NCI-H524 (cell line): ENCODE measurements around the gene DMD.
"Not testable (repeated sequence)": the region's sequence is repeated elsewhere in the genome, so short reads cannot be mapped to it uniquely, and the experiment has no call there.

ENCODE experiments used
- DNase-seq, 2 experiments: peaks; one replicate each; lab custom pipeline; 2025; lab: John Stamatoyannopoulos, UW

Gene DMD

DNA sequence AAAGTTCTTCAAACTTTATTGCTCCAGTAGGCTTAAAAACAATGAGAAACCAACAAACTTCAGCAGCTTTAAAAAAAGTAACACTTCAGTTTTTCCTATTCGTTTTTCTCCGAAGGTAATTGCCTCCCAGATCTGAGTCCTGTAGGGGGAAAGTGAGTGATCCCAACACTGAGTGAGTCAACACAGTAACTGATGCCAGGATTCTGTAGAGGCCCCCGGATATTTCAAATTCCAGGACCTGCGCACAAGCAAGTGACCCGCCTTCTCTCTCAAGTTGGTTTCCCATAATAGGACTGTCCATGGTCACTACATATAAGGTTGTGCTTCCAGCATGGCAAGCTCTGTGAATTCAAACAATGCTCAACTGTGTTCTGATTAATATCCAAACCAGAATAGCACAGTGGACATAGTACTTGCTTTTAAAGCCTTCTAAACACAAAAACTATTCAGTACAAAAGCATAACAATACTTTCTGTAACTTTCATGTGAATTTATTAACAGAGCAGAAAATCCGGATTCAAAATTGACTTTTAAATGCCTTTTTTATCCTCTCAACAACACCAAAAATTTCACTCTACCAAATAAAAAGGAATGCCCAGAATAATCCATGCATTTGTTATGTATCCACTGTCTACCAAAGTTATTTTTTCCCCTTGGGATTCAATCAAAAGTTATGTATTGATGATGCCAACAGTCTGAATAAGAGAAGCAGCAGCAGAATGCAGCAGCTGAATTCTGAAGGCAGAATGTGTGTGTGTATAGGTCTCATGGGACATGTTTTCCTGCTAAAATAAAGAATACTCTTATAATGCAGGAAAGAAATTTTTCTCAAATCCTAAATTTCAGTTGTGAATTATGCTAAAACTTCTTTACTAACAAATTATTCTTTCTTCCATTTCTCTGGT lies at the start of gene DMD:
Gene DMD, minus strand, starts transcription at position 194 of the 905 bp plus-strand sequence. CDS start 237 bp downstream, outside the sequence.
- no peak for DNase-seq

GRCh38 chrX:33252306-33252825 lies 41.0 kb upstream of the DMD start:
- DNase-seq = no peak

DNA sequence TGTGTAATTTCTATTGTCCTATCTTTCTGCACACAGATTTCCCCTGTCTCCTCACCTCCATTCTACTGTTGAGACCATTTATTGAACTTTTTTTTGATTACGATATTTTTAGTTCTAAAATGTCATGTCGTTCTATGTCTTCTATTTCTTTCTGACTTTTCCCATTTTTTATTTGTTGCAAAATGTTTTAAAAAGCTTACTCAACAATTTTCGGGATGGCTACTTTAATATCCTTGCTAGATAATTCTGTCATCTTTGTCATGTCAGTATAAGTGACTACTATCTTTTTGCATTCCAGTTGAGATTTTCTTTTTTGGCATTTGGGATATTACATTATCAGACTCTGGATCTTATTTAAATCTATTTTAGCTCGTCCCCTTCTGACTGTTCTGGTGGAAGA lies 7.5 kb upstream of the DMD start:
- DNase-seq = no peak

- no peak for DNase-seq
These were observed 1.2 kb downstream of the DMD start for GRCh38 chrX:33210156-33210555.

DNA sequence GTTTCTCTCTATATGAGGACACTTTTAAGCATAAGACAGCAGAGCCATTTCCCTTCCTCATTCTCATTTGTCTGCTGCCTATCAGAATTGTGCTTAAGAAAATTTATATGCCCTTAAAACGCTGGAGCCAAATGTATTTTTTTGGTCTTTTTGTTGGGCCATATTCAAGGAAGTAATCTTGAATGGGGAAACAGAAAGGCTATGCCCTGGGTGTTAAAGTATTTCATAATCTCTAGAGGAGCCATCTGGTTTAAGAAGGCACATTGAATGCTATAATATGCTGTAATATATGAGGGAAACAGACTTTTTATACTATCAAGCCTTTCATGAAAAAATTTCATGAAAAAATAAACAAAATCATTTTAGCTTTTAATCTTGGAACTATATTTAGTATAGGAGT lies 4.3 kb downstream of the DMD start:
- no peak for DNase-seq

DNA sequence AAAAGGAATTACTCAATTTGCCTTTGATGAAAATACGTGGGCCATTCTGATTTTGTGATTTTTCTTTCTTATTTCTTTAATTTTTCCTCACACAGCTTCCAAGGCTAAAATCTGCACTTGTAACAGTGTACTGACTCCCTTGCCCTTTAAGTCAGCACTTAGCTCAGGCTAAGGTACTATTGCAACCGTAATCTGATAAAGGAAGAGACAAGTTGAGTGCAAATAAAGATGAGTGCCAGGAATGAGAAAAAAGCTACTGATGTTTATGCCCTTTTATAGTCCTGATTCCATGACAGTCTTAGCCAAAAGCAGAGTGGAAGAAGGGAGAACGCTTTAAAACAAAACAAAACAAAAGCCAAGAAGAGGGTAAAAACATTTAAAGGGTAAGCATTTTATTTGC lies 6.0 kb downstream of the DMD start:
- no peak for DNase-seq

DNA sequence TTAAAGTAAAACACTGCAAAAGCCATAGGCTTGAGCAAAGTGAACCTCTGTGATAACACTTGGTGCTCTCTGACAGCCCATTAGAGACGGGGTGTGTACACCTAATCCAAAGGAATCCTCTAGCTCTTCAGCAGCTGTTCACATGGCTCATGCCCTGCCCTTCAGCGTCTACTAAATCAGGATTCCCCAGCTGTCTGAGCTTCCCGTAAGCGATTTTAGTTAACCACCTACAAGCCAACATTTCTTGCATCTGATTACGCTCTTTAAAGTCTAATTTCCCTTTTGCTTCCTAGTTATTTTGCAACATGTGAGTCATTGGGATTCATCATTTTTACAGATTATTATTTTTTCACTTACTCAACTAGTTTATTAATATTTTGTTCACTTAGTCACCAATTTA lies 6.5 kb downstream of the DMD start:
- no peak for DNase-seq

- DNase-seq = no peak
These were observed 12.6 kb downstream of the DMD start for GRCh38 chrX:33198561-33199279.

DNA sequence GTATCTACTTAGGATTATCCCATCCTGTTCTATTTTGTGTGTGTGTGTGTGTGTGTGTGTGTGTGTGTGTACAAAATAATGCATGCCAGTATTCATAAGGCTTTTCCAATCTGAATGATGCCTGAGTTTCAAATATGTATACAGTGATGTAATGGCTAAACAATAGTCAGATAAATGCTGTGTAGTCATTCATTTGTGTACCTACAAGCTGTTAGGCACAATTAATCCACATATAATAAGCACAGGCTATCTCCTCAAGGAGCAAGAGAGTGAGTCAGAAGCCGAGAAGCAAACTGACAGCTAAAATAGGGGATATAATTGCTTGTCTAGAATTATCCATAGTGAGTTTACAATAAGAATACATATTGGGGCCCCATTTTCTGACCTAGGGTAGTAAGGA lies 15.7 kb downstream of the DMD start:
- DNase-seq = no peak

GRCh38 chrX:33194876-33195433 lies 16.4 kb downstream of the DMD start:
- DNase-seq = no peak

DNA sequence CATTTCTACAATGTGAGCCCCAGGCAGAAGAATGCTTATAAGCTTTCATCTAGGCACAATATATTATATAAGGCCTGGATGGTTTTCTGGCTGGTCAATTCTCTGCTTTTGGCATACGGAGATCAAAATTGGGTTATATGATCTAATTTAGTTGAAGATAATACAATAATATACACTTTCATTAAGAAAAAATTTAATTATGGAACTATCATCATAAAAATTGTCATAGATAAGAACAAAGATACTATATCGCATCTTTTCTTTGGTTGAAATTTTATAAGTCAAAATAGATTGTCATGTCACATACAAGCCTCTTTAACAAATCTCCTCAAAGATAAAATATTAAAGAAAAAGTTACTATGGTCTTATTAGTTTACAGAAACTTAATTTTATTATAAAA lies 17.1 kb downstream of the DMD start:
- no peak for DNase-seq

GRCh38 chrX:33190016-33190415 lies 21.3 kb downstream of the DMD start:
- DNase-seq = no peak

GRCh38 chrX:33188881-33189280 lies 22.5 kb downstream of the DMD start:
- DNase-seq = no peak

DNA sequence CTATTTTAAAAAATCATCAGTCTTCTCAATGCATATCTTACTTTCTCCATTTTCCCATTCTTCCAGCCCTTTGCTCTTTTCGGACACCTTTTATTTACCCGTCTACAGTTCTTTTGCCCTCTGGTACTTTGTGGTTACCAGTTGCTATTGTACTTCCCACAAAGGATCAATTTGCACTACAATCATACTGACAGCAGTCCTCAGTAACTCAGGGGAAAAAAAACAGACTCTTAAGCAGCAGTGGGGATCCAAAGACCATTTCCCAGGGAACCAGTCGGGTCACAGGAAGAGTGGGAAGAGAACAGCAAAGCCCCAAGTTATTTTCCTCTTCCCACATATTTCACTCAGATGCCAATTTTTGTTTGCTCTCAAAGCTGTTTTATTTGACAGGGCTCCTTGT lies 23.1 kb downstream of the DMD start:
- no peak for DNase-seq

- not testable (repeated sequence) for DNase-seq
These were observed 26.5 kb downstream of the DMD start for GRCh38 chrX:33184803-33185202.

GRCh38 chrX:33183361-33183760 lies 28.0 kb downstream of the DMD start:
- no peak for DNase-seq

GRCh38 chrX:33178690-33179089 lies 32.7 kb downstream of the DMD start:
- DNase-seq = no peak

DNA sequence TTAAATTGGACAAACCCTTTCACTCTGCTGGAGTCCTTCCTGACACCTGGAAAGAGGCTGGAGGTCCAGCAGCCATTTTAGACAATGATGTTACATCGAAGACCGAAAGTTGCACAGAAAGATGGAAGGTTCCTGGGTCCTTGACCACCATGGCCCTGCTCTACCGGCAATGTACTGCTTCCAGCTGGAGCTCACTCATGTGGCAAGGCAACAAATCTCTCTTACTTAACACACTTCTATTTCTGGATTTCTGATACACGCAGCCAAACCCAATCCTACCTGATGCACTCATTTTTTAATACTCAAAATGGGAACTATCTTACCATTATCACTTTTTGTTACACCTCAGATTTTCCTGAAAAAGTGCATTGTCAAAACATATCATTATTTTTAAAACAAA lies 33.1 kb downstream of the DMD start:
- no peak for DNase-seq

GRCh38 chrX:33175201-33175600 lies 36.1 kb downstream of the DMD start:
- DNase-seq = no peak

GRCh38 chrX:33171041-33171440 lies 40.3 kb downstream of the DMD start:
- DNase-seq = no peak

DNA sequence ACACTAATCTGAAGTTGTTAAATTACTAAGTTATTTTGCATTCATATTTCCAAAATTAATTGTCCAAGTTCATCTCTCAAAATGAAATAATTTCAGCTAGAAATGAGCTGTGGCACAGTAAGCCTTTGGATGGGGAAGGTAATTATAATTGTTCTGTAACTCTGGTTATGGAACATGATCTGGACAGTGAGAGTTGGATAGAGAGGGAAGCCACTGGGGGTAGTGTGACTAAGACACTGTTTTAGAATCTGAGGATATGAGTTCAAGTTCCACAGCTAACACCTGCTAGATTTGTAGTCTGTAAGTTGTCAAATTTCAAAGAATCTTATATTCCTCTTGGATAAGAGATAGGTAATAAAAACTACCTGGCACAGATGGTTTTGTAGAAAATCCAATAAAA lies 49.5 kb downstream of the DMD start:
- DNase-seq = no peak

DNA sequence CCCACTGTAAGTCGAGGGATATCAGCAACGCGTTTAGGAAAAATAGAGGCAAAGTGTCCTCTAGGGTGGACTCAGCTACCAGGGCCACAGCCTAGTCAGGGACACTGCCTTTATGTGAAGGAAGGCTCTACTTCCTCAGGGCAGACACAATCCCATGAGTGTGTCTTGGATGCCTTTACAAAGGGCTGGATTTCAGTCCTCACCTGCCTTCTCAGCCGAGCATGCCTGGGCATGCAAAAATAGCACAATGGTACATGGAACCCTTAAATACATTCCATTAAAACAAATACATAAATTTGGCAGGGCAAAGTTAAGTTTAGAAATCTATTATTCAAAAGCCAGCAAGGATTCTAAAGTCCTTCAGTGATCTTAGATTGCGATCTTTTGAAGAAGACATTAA lies 51.1 kb downstream of the DMD start:
- no peak for DNase-seq
